MM.1S (cell line): ENCODE results near the gene PNKP.

Source experiments
- DNase-seq: peaks from one replicate; pipeline ENCODE4 v3.0.0-alpha.2; 2015
- H2AFZ ChIP-seq: fragments of 300-600 bp; sonication (generic); 2 replicates; pipeline ENCODE4 v1.6.0; 2016; ENCODE audit warnings: antibody characterized with exemption, low read length
- H3F3A ChIP-seq: fragments of 300-600 bp; sonication (generic); 2 replicates; pipeline ENCODE4 v1.6.1; 2016; ENCODE audit warnings: mild to moderate bottlenecking, antibody characterized with exemption, low read length, moderate library complexity, mixed read lengths; ENCODE audit not compliant: insufficient read depth
- H3K27ac ChIP-seq: fragments of 300-600 bp; sonication (generic); 2 replicates; pipeline ENCODE4 v1.5.1; 2016; ENCODE audit warnings: mild to moderate bottlenecking, low read length
- H3K27me3 ChIP-seq: fragments of 300-600 bp; sonication (generic); replicated peaks from 2 replicates; pipeline ENCODE4 v1.6.0; 2016; ENCODE audit warnings: low read length; ENCODE audit not compliant: insufficient read depth
- H3K36me3 ChIP-seq: fragments of 300-600 bp; sonication (generic); replicated peaks from 2 replicates; pipeline ENCODE4 v1.6.1; 2016; ENCODE audit warnings: mild to moderate bottlenecking, low read length, mixed read lengths; ENCODE audit not compliant: insufficient read depth
- H3K4me1 ChIP-seq: fragments of 300-600 bp; sonication (generic); 2 replicates; pipeline ENCODE4 v1.6.1; 2016; ENCODE audit warnings: low read length, mixed read lengths
- H3K4me2 ChIP-seq: fragments of 300-600 bp; sonication (generic); 2 replicates; pipeline ENCODE4 v1.6.0; 2016; ENCODE audit warnings: low read depth, low read length
- H3K4me3 ChIP-seq: fragments of 300-600 bp; sonication (generic); 2 replicates; pipeline ENCODE4 v1.5.1; 2016; ENCODE audit warnings: low read length, mixed read lengths
- H3K79me2 ChIP-seq: fragments of 300-600 bp; sonication (generic); 2 replicates; pipeline ENCODE4 v1.6.1; 2016; ENCODE audit warnings: mixed run types, low read length, mixed read lengths
- H3K9ac ChIP-seq: fragments of 300-600 bp; sonication (generic); 2 replicates; pipeline ENCODE4 v1.6.1; 2016; ENCODE audit warnings: low read length, mixed read lengths
- H3K9me2 ChIP-seq: fragments of 300-600 bp; sonication (generic); replicated peaks from 2 replicates; pipeline ENCODE4 v1.6.1; 2016; ENCODE audit warnings: mild to moderate bottlenecking, low read length, mixed read lengths; ENCODE audit not compliant: insufficient read depth
- H3K9me3 ChIP-seq: fragments of 300-600 bp; sonication (generic); replicated peaks from 2 replicates; pipeline ENCODE4 v1.6.1; 2016; ENCODE audit warnings: mild to moderate bottlenecking, low read length, mixed read lengths; ENCODE audit not compliant: insufficient read depth
- H4K20me1 ChIP-seq: fragments of 300-600 bp; sonication (generic); 2 replicates; pipeline ENCODE4 v1.6.1; 2016; ENCODE audit warnings: mild to moderate bottlenecking, low read length, moderate library complexity, mixed read lengths; ENCODE audit not compliant: insufficient read depth
- CTCF ChIP-seq: fragments of 300-600 bp; sonication (generic); IDR thresholded peaks from 2 replicates; pipeline ENCODE4 v1.5.1; 2016; ENCODE audit warnings: antibody characterized with exemption, low read length, mixed read lengths
- EZH2 ChIP-seq: fragments of 300-600 bp; sonication (generic); optimal IDR thresholded peaks from 2 replicates; pipeline ENCODE3; 2017; ENCODE audit warnings: low read depth, mild to moderate bottlenecking, antibody characterized with exemption, low read length, mixed read lengths
- EZH2phosphoT487 ChIP-seq: fragments of 300-600 bp; sonication (generic); IDR thresholded peaks from 2 replicates; pipeline ENCODE4 v1.6.1; 2018; ENCODE audit warnings: antibody characterized with exemption, low read length

The PNKP gene

GRCh38 chr19:49881186-49881585 is 13.8 kb upstream of the PNKP start:
- Histone ChIP-seq H3F3A (peaks cover 4% of the 10 kb centered on the region; the same call in 1 of the 2 replicates), H3K4me2 (no peak overlapping the region), H3K4me1 (no peaks in the 10 kb centered on the region), H3K27ac (no peak overlapping the region), H4K20me1 (no peaks in the 10 kb centered on the region), H3K27me3 (no peaks in the 10 kb centered on the region), H3K9me3 (no peaks in the 10 kb centered on the region), H3K36me3 (no peaks in the 10 kb centered on the region; the same call in 1 of the 2 replicates), H3K9me2 (no peaks in the 10 kb centered on the region), H3K9ac (no peak overlapping the region), H2AFZ (no peak overlapping the region), H3K79me2 (peaks cover 19% of the 10 kb centered on the region), H3K4me3 (no peak overlapping the region)
- TF ChIP-seq EZH2: no peak
- no peak for DNase-seq

- H3K36me3 ChIP-seq: no peaks in the 10 kb centered on the region; the same call in 1 of the 2 replicates
- no peak overlapping the region for H3K4me3 ChIP-seq
- DNase-seq: no peak
- H3K27ac ChIP-seq: no peak overlapping the region
- no peak overlapping the region for H3K9ac ChIP-seq
- H3K4me2 ChIP-seq: no peak overlapping the region
- no peaks in the 10 kb centered on the region for H4K20me1 ChIP-seq
- H3K4me1 ChIP-seq: peaks cover 3% of the 10 kb centered on the region; the same call in 1 of the 2 replicates
- H3K27me3 ChIP-seq: no peaks in the 10 kb centered on the region
- peaks cover 27% of the 10 kb centered on the region for H3K79me2 ChIP-seq
- peaks cover 4% of the 10 kb centered on the region; the same call in 1 of the 2 replicates for H3F3A ChIP-seq
- H3K9me3 ChIP-seq: no peaks in the 10 kb centered on the region
- no peak overlapping the region for H2AFZ ChIP-seq
- no peak for TF ChIP-seq CTCF
- TF ChIP-seq EZH2: no peak
- no peak for TF ChIP-seq EZH2phosphoT487
- no peaks in the 10 kb centered on the region for H3K9me2 ChIP-seq
Observed at GRCh38 chr19:49880162-49880869, 12.9 kb upstream of the PNKP start.

GRCh38 chr19:49879243-49879963 is 12.0 kb upstream of the PNKP start:
- Histone ChIP-seq H2AFZ (no peak overlapping the region), H3K36me3 (no peaks in the 10 kb centered on the region; the same call in 1 of the 2 replicates)

More at GRCh38 chr19:49879243-49879963, 12.0 kb upstream of the PNKP start:
- Histone ChIP-seq H3K9me2 (no peaks in the 10 kb centered on the region), H3K9me3 (no peaks in the 10 kb centered on the region), H3K27me3 (no peaks in the 10 kb centered on the region), H3F3A (peaks cover 4% of the 10 kb centered on the region; the same call in 1 of the 2 replicates), H3K9ac (no peak overlapping the region), H3K4me2 (no peak overlapping the region), H3K4me1 (peaks cover 4% of the 10 kb centered on the region; the same call in 1 of the 2 replicates), H3K79me2 (peaks cover 36% of the 10 kb centered on the region), H3K4me3 (no peak overlapping the region), H3K27ac (no peak overlapping the region), H4K20me1 (no peaks in the 10 kb centered on the region)
- no peak for DNase-seq
- TF ChIP-seq EZH2phosphoT487 (no peak), EZH2 (no peak), CTCF (no peak)
